Measurements from ENCODE around the gene COL1A1.

COL1A1 gene

DNA sequence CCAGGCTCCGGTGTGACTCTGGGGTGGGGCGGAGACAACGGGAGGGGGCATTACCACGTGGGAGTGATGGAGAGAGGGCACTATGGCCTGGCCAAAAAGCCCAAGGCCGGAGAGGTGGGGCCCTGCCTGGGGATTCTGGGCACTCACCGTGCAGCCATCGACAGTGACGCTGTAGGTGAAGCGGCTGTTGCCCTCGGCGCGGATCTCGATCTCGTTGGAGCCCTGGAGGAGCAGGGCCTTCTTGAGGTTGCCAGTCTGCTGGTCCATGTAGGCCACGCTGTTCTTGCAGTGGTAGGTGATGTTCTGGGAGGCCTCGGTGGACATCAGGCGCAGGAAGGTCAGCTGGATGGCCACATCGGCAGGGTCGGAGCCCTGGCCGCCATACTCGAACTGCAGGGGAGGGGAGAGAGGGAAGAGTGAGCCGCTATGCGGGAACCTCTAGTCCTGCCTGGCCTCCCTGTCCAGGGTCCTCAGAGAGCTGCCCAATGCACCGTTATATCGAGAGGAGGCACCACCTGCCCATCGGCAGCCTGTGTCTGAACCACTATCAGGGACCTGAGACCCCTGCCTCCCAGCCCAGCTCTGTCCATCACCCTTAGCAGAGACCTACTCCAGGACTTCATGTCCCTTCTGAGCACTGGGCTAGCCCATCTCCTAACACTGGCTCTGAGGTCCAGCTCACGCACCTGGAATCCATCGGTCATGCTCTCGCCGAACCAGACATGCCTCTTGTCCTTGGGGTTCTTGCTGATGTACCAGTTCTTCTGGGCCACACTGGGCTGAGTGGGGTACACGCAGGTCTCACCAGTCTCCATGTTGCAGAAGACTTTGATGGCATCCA, 15.6 kb downstream of the COL1A1 start:
- DNase-seq = no peak

DNA sequence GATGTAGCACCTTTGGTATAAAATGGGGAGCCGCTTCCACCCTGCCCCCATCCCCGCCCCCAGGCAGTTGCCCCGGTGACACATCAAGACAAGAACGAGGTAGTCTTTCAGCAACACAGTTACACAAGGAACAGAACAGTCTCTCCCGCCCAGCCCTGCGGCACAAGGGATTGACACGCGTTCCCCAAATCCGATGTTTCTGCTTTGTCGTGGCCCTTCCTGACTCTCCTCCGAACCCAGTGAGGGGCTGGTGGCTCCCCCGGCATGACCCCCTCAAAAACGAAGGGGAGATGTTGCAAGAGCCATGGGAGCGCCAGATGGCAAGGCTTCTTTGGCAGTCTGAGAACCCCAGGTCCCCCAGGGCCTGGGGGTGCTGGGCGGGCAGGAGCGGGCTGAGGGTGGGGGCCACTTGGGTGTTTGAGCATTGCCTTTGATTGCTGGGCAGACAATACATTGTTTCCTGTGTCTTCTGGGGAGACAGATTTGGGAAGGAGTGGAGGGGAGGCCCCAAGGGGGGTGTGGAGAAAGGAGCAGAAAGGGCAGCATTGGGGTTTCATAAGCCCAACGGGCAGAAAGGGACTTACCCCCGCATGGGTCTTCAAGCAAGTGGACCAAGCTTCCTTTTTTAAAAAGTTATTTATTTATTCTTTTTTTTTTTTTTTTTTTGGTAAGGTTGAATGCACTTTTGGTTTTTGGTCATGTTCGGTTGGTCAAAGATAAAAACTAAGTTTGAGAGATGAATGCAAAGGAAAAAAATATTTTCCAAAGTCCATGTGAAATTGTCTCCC, 16.6 kb downstream of the COL1A1 start:
- DNase-seq = no peak

DNA sequence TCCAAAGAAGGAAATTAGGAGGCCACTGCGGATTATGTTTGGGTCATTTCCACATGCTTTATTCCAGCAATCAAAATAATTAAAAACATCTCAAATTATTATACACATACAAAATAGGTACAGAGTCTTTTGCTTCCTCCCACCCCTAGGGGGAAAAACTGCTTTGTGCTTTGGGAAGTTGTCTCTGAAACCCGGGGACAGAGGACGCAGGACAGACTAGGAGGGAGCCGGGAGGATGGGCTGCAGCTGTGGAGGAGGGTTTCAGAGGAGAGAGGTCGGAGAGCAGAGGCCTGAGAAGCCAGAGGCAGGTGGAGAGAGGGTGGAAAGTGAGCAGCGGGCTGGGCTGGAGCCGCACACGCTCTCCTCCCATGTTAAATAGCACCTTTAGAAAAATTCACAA, 17.4 kb downstream of the COL1A1 start:
- DNase-seq = no peak

DNA sequence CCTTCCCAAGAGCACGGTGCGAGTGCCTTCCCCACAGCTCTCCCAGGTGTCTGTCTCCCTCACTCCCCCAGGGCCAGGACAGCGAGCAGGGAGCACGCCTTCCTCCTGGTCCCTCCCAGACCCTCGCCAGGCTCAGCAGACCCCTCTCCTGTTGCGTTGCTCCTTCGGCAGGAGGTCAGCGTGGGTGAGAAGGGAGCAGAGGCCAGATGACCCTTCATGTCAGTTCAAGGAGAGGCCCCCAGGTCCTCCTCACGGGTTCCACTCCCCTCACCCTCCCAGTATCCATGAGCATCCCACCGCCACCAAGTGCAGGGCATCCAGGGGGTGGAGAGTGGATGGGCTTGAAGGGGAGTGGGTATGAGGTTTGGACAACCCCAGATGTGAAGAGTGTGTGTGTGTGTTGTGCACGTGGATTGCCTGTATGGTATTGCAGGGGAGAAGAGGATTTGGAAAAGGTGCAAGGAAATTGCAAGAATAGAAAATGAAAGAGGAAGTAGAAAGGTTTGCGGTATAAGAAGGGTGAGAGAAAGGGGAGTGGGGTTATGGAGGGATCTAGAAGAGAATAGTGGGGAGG, 17.9 kb downstream of the COL1A1 start:
- no peak for DNase-seq

DNA sequence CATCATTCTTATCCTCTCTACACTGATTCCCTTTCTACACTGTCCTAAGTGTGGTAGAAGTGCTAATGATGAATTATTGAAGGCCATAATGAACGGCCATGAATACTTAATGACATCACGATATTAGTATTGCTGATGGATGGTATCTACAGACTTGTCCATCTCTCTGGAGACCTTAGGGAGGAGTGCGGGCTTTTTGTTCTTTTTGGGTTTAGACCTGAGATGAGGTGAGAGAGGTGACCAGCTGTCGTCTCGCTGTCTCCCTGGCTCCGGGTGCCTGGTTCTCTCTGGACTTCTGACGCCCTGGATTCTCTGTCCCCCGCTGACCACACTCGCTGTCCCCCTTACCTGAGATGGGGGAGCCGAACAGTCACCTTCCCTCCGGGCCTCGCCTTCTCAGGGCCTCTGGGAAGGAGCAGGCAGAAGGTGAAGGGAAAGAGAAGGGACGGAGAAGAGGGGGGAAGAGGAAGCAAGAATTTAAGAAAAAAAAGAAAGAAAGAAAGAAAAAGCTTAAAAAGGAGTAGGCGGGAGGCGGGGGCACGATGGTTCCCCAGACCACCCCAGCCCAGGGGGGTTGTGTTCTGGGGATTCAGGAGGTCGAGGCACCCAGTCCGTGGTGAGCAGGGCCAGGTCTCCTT, 18.5 kb downstream of the COL1A1 start:
- no peak for DNase-seq

DNA sequence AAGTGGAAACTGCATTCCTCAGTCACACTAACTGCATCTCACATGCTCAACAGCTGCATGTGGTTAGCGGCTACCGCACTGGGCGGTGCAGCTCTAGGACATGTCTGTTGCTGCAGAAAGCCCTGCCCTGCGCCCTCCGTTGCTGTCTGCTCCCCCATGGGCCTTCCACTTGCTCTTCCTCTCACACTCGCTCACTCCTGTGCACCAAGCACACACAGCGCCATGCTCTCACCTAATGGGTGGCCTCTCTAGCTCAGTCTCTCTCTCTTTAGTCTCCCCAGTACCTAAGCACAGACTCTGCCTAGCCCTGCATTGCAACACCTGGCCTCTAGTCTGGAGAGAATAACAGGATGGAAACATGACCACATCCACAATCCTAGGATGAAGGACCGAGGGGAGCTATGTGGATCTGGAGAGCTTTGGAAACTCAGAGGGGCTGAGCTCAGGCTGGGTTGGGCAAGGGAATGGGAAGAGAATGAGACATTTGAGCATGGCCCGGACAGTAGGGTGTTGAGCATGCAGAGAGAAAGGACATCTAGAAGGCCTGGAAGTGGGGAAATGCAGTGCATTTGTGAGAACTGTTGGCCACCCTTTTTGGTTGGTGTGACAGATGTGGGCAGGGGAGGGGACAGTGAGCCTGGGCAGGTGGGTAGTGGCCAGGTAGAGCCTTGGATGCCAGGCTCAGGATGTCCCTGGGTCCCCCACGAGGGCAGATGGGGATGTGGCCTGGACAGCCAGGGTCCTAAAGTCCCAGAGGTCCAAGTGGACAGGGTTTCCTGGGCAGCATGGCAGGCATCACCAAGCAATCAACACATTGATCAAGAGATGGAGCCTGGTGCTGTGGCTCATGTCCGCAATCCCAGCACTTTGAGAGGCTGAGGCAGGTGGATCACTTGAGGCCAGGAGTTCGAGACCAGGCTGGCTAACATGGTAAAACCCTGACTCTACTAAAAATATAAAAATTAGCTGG, 19.6 kb downstream of the COL1A1 start:
- DNase-seq = no peak

DNA sequence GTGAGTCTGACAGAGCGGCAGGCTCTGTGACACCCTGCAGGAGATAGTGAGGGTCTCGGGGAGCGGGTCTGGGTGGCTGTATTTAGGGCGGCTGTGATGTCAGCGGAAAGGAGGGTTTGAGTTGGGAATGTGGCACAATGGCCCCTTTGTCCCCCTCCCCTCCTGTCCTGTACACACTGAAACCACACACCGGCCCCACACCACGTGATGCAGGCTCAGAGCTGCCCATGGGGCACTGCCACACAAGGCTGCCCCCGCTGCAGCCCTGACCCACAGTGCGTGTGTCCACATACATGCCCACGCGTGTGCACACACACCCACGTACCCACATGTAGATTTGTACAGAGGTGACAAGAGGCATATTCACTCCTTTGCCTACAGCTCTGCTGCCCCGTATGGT, 20.3 kb downstream of the COL1A1 start:
- DNase-seq = no peak

DNA sequence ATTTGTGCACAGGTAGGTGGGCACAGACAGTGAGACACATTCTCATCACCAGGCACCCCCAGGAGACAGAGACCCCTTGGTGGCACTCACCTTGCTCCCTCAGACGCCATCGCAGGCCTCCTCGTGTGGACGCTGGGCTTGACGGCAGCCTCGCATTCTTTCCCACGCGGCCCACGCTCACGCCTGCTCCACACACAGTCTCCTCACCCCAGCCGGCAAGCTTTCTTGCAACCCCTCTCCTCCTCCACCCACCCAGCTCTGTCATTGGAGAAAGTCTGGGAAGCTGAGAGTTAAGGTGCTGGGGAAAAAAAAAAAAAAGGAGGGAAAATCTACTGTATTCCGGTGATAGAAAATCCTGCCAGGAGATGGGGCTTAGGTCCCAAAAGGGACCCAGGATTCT, 20.8 kb downstream of the COL1A1 start:
- DNase-seq = no peak

DNA sequence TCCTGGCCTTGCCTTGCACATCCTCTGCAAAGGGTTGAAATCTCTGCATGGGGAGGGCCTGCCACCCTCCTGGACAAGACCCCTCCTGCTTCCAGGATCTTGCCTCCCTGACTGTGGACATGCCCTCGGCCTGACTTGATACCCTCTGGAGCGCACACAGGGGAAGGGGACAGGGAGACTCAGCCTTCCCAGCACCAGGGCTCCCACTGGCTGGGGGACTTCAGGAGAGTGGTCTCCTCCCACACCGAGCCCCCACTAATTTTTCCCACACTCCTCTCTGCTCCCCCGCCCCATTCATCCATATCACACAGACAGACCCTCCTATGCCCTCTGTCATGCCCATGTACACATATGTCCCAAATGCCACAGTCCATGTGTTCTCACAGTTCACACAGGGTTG, 21.3 kb downstream of the COL1A1 start:
- no peak for DNase-seq

DNA sequence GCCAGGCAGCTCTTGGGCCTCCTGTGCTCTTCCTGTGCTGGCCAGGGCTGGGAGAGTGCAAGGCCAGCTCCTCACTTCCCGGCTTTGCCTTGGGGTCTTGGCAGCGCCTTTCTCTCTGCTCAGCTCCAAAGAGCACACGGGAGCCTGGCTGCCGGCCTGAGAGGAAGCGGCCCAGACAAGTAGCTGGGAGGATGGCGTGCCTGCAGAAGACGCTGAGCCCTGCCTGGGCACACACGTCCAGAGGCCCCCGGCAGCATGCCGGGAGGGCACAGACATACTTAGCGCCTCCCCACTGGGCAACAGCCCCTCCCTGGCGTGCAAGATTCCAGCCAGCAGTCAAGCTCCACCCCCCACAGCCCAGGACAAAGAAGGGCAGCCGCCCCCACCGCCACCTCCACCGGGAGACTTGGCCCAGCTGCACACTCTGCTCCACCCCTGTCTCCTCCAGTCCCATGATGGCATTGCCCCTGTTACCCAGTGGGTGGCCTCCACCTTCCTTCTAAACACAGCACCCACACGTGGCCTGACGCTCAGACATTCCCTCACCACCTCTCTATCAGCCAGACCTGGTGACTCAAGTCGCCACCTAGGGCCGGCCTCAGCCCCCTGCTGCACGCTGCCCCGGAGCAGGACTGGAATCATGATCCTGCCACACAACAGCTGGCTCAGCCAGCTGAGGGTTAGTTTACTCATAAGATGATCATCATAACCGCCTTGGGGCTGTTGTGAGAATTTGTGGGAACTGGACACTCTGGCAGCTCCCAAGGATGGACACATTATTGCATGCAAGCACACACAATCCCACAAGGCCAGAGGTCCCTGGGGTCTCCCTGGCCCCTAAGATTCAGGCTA, 23.2 kb downstream of the COL1A1 start:
- peak; percentile 88 for DNase-seq

DNA sequence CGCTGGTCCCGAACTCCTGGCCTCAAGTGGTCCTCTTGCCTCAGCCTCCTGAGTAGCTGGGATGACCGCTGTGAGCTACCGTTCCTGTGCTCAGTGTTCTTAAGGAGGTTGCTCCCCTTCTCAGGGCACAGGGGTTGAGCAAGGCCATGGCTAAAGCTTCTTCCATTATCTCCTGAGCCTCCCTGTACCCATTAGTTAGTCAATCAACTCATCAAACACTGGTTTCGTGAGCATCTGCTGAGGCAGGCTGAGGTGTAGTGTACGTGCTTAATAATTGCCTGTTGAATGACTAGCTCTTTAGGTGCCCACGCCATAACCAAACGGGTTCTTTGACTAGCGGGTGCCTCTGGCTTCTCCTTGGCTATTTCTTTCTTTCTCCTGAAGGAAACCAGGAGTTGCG, 24.0 kb downstream of the COL1A1 start:
- DNase-seq = no peak

DNA sequence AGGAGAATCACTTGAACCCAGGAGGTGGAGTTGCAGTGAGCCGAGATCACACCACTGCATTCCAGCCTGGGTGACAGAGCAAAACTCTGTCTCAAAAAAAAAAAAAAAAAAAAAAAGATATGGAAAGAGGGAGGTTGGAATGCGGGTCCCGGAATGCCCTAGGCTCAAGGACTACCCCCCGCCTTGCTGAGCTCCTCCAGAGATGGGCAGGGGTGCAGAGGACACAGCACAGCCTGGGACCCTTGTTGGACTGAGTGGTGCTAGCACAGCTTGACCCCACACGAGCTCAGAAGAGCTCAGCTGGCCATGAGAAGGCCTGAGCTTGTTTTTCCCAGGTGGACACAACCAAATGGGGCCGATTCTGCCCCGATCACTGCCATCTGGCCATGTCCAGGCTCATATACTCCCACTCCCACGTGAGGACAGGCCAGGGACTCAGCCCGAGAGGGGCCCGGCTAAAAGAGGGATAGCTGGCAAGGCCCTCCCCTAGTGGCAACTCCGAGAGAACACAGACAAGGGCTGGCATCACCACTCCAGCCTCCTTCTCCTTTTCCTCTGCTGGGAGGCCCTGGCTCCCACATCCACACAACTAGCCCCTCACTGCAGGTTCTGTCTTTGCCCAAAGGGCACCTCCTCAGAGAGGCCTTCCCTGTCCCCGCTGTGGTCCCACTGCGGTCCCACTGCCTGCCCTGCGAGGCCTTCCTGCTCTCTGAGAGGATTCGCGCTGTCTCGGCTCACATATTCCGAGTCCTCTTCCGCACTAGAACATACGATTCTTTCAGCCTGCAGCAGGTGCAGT, 24.7 kb downstream of the COL1A1 start:
- no peak for DNase-seq

DNA sequence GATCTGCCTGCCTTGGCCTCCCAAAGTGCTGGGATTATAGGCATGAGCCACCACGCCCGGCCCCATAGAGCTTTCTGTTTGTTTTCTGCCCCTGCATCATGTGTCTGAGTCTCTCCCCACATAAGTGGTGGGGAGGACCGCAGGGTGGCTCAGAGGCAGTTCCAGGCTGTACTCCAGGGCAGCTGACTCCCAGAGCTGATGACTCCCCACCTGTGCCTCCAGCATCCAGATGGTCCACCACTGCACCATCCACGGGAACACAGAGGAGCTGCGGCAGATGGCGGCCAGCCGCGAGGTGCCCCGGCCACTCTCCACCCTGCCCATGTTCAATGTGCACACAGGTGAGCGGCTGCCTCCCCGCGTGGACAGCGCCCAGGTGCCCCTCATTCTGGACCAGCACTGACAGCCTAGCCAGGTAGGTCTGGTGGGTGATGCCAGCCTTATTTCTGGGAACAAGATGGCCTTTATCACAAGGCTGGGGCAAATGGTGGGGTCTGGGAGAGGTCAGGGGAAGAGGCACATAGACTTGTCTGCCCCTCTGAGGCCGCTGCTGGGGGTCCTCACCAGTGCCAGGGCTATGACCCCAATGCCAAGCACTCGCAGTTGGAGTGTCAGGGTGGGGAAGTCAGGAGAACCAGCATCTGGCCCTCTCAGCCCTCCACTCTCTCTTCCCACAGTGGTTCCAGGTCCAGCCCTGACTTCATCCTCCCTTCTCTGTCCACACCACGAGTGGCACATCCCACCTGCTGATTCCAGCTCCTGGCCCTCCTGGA, 26.2 kb downstream of the COL1A1 start:
- DNase-seq = no peak

DNA sequence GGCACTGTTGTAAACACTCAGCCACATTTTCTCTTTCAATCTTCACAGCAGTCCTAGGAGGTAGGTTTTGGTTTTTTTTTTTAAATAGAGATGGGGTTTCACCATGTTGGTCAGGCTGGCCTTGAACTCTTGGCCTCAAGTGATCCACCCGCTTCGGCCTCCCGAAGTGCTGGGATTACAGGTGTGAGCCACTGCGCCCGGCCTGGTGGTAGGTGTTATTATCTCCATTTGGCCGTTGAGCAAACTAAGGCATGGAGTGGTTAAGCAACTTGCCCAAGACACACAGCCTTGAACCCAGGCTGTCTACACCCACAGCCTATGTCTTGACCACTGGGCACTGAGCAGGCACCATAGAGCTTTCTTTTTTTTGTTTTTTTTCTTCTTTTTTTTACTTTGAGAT, 27.0 kb downstream of the COL1A1 start:
- no peak for DNase-seq

DNA sequence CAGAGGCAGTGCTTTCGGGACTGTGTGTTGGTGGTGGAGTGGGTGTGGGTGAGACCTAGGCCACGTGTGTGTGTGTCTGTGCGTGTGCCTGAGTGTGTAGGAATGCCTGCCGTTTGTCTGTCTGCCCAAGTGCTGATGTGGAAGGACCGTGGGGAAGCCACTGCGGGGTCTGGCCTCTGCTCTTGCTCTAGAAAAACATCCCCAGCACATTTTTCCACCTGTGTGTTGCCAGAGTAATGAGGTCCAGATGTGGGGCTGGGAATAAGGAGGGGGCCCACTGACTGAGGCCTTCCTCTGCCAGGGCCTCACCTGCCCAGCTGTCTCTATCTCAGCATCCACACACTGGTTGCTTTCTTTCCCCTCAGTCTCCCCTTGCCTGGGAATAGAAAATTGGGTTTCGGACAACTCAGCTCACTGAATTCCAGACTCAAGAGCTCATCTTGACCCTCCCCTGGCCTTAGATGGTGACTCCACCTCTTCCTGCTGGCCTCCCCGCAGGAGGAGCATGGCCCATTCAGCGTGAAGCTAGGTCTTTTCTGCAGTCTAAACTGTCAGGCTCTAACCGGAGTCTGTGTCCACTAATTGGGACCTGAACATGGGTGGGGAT, 28.0 kb downstream of the COL1A1 start:
- no peak for DNase-seq

DNA sequence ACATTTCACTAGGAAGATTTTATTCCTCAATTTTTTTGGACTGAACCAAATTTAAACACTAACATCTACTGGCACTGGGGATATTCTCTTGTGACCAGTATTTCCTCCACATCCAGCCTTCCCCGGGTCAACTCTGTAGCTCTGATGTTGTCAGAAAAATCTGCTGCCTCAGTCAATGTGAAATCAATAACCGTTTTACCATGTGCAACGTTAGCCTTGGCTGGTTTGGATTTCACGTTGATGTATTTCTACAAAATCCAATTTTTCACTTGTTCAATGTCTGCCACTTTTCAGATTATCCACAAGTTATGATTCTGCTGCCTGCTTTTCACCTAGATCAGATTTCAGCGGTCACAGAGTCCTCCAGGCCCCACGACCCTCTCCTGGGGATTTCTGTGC, 28.5 kb downstream of the COL1A1 start:
- DNase-seq = no peak

DNA sequence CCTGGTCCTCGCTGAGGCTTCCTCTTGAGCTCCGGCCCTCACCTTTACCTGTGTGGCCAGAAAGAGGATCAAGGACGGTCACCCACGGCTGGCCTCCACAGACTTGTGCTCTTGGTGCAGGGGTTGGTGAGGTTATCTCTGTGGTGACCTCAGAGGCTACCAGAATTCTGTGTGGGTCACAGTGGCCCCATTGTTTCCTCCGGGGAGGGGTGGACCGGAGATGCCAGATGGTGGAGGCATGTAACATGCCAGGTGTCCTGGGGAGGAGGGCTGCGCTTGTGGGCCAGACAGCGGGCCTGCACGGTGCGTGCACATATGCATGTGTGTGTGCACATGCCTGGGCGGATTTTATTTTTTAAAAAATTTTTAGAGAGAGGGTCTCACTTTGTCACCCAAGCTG, 29.3 kb downstream of the COL1A1 start:
- DNase-seq = no peak

DNA sequence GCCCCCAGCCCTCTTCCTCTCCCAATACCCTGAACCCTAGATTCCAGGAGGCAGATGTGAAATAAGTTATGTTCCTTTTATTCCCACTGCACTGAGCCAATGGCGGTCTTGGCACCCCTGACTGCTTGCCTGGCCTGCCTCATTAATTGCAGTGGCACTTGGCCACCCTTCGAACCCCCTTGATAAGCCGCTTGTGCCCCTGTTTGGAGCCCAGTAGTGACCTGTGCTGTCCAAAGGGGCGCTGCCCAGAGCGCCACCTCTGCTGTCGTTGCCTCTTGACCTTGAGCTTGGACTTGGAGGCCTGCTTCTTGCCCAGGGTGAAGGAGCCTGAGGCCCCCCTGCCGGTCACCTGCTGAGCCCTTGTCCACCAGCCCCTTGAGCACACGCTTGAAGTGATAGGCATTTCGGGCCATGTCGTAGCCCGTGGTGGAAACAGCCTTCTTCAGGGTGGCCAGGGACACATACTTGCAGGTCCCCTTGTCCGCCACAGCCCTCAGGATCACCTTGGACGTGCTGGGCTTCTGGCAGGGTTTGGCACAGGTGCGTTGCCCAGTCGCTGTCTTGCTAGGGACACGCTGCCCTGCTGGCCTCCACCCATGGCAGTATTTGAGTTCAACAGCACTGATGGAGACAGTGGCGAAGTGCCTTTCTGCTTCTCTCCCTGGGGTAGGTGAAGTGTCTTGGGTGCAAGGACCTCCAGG, 29.9 kb downstream of the COL1A1 start:
- DNase-seq = no peak

Data from SHP77 treated with DMSO at 0.1 percent for 48 hours (cell line).